Endothelial cell of umbilical vein (primary cell): ENCODE results near the gene VEPH1. TPM values are rescaled to one million over a fixed set of nuclear protein-coding genes. Genes with fewer than 3 reads are reported as not detected.

Experiments
- polyA plus RNA-seq, 4 experiments: library from polyadenylated mRNA; depleted of rRNA in 3 of 4; stranded (reverse) in 3 of 4; unstranded in 1 of 4; fragments of >200 nt; gene quantifications; 2 replicates each; pipeline versions ENCODE4 v1.2.1 to v1.2.3, GENCODE V29; 2011 to 2012; ENCODE audit warnings: missing spikeins in 1 of 4
- total RNA-seq: library from RNA; stranded (reverse); gene quantifications from 2 replicates; pipeline ENCODE4 v1.2.3, GENCODE V29; 2021

Gene VEPH1
- total and polyA plus RNA-seq, 2 donors (not counting 3 experiments of a cell fraction or from before 2014, with no cell fraction given), result 42.9 to 136 TPM

Other genes starting within 250 kb of the VEPH1 start
- gene PTX3, start 66.6 kb downstream of the VEPH1 start, total RNA-seq, result 149 and 172 TPM in 2 replicates
- gene PTX3, start 66.6 kb downstream of the VEPH1 start, polyA plus RNA-seq, result 122 and 131 TPM in 2 replicates